ENCODE data around the gene POP4.
"Not testable (repeated sequence)": the region's sequence is repeated elsewhere in the genome, so short reads cannot be mapped to it uniquely, and the experiment has no call there.

The POP4 gene, protein sequence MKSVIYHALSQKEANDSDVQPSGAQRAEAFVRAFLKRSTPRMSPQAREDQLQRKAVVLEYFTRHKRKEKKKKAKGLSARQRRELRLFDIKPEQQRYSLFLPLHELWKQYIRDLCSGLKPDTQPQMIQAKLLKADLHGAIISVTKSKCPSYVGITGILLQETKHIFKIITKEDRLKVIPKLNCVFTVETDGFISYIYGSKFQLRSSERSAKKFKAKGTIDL

DNA sequence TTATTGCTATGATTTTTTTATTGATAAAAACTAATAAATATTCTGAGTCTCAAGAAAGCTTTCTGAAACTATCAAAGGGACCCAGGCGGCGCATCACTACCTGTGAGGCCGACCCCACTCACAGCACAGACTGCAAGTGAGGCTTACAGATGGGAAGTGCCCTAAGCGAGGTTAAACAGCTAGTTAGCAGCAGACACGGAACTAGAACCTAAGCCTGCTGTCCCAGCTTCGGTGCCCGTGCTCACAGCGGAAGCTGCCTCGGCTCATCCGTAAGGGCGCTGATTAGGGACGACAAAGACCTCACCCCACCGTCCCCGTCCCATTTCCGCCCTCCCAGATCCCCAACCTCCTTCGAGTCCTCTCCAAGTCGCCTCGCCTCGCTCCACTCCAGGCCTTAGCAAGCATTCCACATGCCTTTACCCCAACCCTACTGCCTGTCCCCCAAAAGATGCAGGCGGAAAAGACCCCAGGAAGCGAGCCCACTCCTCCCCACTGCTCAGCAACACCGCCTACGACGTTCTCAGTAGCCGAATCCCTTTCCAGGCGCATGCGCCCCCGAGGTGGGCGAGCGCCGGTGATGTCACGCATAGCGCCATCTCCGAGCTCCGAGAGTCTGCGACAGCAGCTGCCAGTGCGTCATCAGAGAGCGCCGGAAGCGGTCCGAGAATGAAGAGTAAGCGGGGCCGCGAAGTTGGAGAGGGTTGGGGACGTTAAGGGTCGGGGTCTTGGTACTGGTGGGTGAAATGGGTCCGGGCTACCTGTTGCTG lies at the start of gene POP4:
TSS of gene POP4 (plus strand) at position 631 of the 767 bp plus-strand sequence. CDS start at position 667, 36 bp downstream.
- TF ChIP-seq, protein P1, sequence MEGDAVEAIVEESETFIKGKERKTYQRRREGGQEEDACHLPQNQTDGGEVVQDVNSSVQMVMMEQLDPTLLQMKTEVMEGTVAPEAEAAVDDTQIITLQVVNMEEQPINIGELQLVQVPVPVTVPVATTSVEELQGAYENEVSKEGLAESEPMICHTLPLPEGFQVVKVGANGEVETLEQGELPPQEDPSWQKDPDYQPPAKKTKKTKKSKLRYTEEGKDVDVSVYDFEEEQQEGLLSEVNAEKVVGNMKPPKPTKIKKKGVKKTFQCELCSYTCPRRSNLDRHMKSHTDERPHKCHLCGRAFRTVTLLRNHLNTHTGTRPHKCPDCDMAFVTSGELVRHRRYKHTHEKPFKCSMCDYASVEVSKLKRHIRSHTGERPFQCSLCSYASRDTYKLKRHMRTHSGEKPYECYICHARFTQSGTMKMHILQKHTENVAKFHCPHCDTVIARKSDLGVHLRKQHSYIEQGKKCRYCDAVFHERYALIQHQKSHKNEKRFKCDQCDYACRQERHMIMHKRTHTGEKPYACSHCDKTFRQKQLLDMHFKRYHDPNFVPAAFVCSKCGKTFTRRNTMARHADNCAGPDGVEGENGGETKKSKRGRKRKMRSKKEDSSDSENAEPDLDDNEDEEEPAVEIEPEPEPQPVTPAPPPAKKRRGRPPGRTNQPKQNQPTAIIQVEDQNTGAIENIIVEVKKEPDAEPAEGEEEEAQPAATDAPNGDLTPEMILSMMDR (conservative IDR thresholded peaks at IDR 0.05), result no peak
- peak within 1 kb of the TSS; percentile 85 for H3K27ac ChIP-seq

DNA sequence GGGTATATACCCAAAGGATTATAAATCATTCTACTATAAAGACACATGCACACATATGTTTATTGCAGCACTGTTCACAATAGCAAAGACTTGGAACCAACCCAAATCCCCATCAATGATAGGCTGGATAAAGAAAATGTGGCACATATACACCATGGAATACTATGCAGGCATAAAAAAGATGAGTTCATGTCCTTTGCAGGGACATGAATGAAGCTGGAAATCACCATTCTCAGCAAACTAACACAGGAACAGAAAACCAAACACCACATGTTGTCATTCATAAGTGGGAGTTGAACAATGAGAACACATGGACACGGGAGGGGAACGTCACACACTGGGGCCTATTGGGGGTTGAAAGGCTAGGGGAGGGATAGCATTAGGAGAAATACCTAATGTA lies 47.0 kb upstream of the POP4 start:
- not testable (repeated sequence) for H3K27ac ChIP-seq

DNA sequence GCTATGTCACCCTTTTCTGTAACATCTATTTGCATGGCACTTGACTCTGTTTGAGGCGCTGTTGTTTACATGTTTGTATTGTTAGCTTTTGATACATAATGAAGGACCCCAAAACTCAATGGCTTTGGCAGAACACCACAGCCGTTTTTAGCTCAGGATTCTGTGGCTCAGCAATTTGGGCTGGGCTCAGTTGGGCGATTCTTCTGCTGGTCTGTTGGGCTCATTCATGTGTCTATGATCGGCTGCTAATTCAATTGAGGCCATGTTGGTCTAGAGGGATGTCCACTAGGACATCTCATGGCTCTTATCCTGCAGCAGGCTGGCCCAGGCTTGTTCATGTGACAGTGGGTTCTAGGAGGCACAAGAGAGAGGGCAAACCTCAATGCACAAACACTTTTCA lies 46.3 kb upstream of the POP4 start:
- TF ChIP-seq, protein P1 (conservative IDR thresholded peaks at IDR 0.05), result no peak
- H3K27ac ChIP-seq, result no peak overlapping the region

DNA sequence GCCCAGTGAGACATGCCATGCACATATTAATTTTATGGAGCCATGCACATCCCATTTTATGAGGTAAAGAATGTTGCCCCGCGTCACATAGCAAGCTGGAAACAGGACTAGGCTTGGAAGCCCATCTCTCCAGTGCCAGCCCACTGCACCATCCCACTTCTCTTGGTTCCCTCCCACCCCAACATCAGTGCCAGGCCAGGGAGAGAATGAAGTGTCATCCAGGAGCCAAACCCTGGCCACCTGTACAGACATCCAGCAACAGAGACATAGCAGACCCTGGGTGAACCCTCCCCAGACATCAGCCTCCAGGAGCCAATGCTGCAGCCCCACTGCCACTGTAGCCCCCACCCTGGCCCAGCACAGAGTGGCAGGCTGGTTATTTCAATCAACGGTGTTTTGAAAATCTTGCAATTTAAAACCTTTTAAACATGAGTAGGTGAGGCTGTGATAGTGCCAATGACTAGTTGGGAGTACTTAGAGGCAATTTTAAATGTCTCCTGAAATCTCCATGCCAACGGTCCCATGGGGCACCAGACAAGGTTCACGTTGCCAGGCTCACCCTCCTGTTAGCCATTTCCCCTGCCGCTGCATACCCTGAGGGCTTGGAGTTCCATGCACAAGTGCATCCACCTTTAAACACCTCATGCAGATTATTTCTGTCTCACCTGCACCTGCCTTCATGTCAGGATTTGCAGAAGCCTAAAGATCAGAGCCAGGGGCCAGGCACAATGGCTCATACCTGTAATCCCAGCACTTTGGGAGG lies 45.6 kb upstream of the POP4 start:
- TF ChIP-seq, protein P1 (conservative IDR thresholded peaks at IDR 0.05), result no peak

DNA sequence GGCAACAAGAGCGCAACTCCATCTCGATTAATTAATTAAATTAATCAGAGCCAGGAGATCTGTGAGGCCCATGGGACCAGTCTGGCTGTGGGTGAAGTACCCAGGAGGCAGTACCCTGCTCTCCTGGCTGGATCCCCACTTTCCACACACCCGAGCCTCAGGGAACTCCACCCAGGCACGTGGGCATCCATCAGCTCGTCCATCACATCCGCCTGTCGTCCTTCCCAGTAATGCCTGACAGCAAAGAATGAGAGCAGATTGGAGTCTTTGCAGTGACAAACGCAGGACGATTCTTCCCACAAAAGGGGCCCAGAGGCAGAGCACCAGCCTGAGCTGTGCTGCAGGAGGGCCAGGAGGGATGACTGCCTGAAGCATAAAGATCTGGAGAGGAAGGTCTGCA lies 44.5 kb upstream of the POP4 start:
- TF ChIP-seq, protein P1 (conservative IDR thresholded peaks at IDR 0.05), result no peak
- H3K27ac ChIP-seq, result no peak overlapping the region

More for the DNA sequence above, 45.6 kb upstream of the POP4 start:
- no peak overlapping the region for H3K27ac ChIP-seq

DNA sequence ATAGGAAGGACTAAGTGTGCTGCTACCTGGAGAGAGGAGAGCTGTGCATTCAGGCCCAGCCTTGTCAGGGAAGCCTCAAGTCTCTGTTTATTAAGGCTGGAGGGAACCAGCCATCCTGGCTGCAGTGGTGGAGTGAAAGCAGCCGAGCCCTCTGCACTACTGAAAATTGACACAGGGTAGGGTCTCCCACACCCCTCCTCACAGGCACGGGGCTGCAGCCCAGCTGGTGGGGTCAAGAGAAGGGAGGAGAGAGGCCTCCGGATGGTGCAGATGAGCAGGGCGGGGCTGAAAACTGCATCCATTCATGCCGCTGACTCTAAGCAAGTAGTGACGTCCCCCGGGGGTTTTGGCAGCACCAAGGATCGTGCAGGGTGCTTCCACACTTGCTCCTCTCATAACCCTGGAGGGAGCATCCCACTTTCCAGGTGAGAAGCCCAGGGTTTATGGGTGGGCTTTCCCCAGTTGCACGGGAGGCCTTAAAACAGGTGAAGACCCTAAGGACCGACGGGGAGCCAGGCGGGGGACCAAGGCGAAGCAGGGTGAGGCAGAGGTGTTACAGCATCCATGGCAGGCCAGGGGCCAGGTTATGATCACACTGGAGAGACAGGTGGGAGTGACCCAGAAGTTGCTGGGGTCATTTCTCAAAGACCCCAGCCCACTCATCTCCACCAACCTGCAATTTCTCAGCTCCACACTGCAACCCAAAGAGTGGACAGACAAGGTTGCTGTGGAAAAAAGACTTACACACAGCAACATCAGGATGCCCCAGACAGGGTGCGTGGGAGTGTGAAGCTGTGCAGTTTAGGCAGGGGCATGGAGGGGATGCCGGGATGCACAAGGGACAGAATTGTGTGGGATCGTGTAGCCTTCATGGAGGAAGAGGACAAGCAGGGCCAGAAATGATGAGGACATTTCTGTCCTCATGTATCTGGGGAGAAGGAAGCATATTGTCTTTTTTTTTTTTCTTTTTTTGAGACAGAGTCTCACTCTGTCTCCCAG lies 43.5 kb upstream of the POP4 start:
- no peak overlapping the region for H3K27ac ChIP-seq
- TF ChIP-seq, protein P1 (conservative IDR thresholded peaks at IDR 0.05), result no peak

DNA sequence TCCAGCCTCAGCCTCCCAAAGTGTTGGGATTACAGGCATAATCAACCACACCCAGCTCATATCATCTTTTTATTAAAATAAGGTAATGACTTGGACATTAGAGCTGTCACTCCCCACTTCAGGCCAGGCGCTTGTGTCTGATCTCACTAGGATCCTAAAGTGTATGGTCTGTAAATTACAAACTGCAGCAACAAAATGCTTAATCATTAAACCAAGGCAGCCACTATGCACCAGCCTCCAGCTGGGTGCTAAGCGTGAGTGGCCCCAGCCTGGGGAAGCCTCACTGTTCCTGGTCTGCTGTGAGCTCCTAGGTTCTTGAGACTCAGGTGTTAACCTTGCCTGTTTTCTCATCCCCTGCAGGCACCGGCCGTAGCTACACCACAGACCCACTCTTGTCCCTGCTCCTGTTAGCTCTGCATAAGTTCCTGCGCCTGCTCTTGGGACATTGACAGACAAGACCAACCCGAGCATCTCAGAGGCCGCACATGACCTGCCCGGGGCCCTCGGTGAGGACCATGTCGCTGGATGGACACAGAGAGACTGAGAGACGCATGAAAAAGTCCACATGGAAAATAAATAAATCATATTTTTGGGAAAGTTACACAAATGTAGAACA lies 42.5 kb upstream of the POP4 start:
- TF ChIP-seq, protein P1 (conservative IDR thresholded peaks at IDR 0.05), result no peak
- no peak overlapping the region for H3K27ac ChIP-seq
